K562 (cell line): ENCODE measurements around the gene CALD1. TPM values are rescaled to one million over a fixed set of nuclear protein-coding genes. Genes with fewer than 3 reads are reported as not detected.

Experiments used
- COPS2 ChIP-seq: fragments of 450-650 bp; conservative IDR thresholded peaks from 2 replicates; pipeline ENCODE4 v1.6.1; 2016; ENCODE audit warnings: mild to moderate bottlenecking, moderate library complexity
- CREM ChIP-seq: IDR thresholded peaks from 2 replicates; pipeline ENCODE4 v1.6.1; 2014; ENCODE audit warnings: antibody characterized with exemption, low read depth
- DIDO1 ChIP-seq: fragments of 450-650 bp; IDR thresholded peaks from 2 replicates; pipeline ENCODE4 v1.6.1; 2016; ENCODE audit warnings: low read depth, missing biosample characterization, missing genetic modification characterization
- HMG20B ChIP-seq: fragments of 250-450 bp; sonication (Bioruptor Pico); IDR thresholded peaks from 2 replicates; pipeline ENCODE4 v1.5.0; 2021; ENCODE audit warnings: mild to moderate bottlenecking
- KDM1A ChIP-seq, 2 experiments: fragments of 450-650 bp; IDR thresholded peaks; 2 replicates each; pipeline ENCODE4 v1.6.1; 2016; ENCODE audit warnings: mild to moderate bottlenecking in 2 of 2
- MTF1 ChIP-seq: fragments of 250-450 bp; sonication (Bioruptor Pico); IDR thresholded peaks from 2 replicates; pipeline ENCODE4 v1.9.0; 2021; ENCODE audit warnings: moderate library complexity, mild to moderate bottlenecking, inconsistent platforms, borderline replicate concordance
- NR2F6 ChIP-seq: fragments of 450-650 bp; formaldehyde crosslinking; IDR thresholded peaks from 2 replicates; pipeline ENCODE4 v1.4.0; 2020; ENCODE audit warnings: mild to moderate bottlenecking
- PHF21A ChIP-seq: fragments of 450-650 bp; IDR thresholded peaks from 2 replicates; pipeline ENCODE4 v1.6.1; 2017; ENCODE audit warnings: low read depth, borderline replicate concordance
- PRPF4 ChIP-seq: fragments of 200-400 bp; formaldehyde crosslinking; IDR thresholded peaks from one replicate; pipeline ENCODE4 v1.6.1; 2017; ENCODE audit warnings: low read length, low read depth, mild to moderate bottlenecking; ENCODE audit not compliant: insufficient read depth, poor library complexity, severe bottlenecking
- RBFOX2 ChIP-seq: fragments of 200-400 bp; formaldehyde crosslinking; IDR thresholded peaks from 2 replicates; pipeline ENCODE4 v1.6.1; 2017; ENCODE audit warnings: low read depth, mild to moderate bottlenecking, low read length, moderate library complexity
- SRSF1 ChIP-seq: fragments of 200-400 bp; formaldehyde crosslinking; IDR thresholded peaks from 2 replicates; pipeline ENCODE4 v1.6.1; 2017; ENCODE audit warnings: mild to moderate bottlenecking, low read depth, low read length, moderate library complexity
- TAF15 ChIP-seq: fragments of 200-400 bp; formaldehyde crosslinking; IDR thresholded peaks from 2 replicates; pipeline ENCODE4 v1.6.1; 2017; ENCODE audit warnings: mild to moderate bottlenecking, low read depth, low read length, moderate library complexity
- ZKSCAN1 ChIP-seq: fragments of 150-350 bp; IDR thresholded peaks from 2 replicates; pipeline ENCODE4 v1.6.1; 2016; ENCODE audit warnings: low read depth, low read length
- ZNF143 ChIP-seq: sonication (generic); formaldehyde crosslinking; IDR thresholded peaks from 2 replicates; pipeline ENCODE4 v1.9.0; 2022; ENCODE audit warnings: mild to moderate bottlenecking, missing genetic modification reagents
- ZNF584 ChIP-seq: fragments of 200-800 bp; sonication (Bioruptor generic); IDR thresholded peaks from 2 replicates; pipeline ENCODE4 v1.6.1; 2016; ENCODE audit warnings: low read depth, mild to moderate bottlenecking, missing genetic modification characterization, missing compliant biosample characterization
- polyA plus RNA-seq, 8 experiments: library from polyadenylated mRNA; depleted of rRNA in 4 of 8; stranded (reverse) in 5 of 8; unstranded in 3 of 8; fragments of >200 nt; fragmentation: Nextera tagmentation in 2 of 8; fragmentation: Illumina TruSeq in 1 of 8; extraction: Ambion mirVana in 2 of 8; extraction: Trizol in 1 of 8; gene quantifications; 2 replicates each; pipeline versions ENCODE4 v1.2.1 to v1.2.3, GENCODE V29; 2011 to 2014; ENCODE audit warnings: inconsistent platforms in 1 of 8, missing spikeins in 1 of 8
- total RNA-seq, 7 experiments: library from RNA; depleted of rRNA in 6 of 7; stranded (reverse); fragments of >200 nt in 6 of 7; fragmentation: Illumina TruSeq in 2 of 7; extraction: Trizol in 2 of 7; gene quantifications; 2 replicates each; pipeline versions ENCODE4 v1.2.1 to v1.2.3, GENCODE V29; 2011 to 2021; ENCODE audit warnings: low replicate concordance in 1 of 7
- TF ChIP-seq, protein P1 (sequence below): fragments of 450-650 bp; formaldehyde crosslinking; IDR thresholded peaks from 2 replicates; pipeline ENCODE4 v1.4.0; 2020; ENCODE audit warnings: mild to moderate bottlenecking, moderate library complexity
- TF ChIP-seq, protein P2 (sequence below): IDR thresholded peaks from 2 replicates; pipeline ENCODE4 v1.6.1; 2011; ENCODE audit warnings: borderline replicate concordance, low read depth, mild to moderate bottlenecking, moderate library complexity, low read length; ENCODE audit not compliant: insufficient read depth, poor library complexity, severe bottlenecking
- TF ChIP-seq, protein P3 (sequence below), 2 experiments: fragments of 150-350 bp in 1 of 2; IDR thresholded peaks; 2 replicates each; pipeline ENCODE4 v1.6.1; 2012 to 2016; ENCODE audit warnings: low read depth in 2 of 2, low read length in 2 of 2, mild to moderate bottlenecking in 1 of 2, moderate library complexity in 1 of 2
- TF ChIP-seq, protein P4 (sequence below): sonication (generic); formaldehyde crosslinking; IDR thresholded peaks from 2 replicates; pipeline ENCODE4 v1.8.1; 2022; ENCODE audit warnings: missing genetic modification reagents

CALD1 gene
- total and polyA plus RNA-seq, 9 of the 15 experiments (the other 6 are each of a cell fraction or from before 2014, with no cell fraction given): 0.40 TPM; not detected in 8

- TF ChIP-seq, protein P1, sequence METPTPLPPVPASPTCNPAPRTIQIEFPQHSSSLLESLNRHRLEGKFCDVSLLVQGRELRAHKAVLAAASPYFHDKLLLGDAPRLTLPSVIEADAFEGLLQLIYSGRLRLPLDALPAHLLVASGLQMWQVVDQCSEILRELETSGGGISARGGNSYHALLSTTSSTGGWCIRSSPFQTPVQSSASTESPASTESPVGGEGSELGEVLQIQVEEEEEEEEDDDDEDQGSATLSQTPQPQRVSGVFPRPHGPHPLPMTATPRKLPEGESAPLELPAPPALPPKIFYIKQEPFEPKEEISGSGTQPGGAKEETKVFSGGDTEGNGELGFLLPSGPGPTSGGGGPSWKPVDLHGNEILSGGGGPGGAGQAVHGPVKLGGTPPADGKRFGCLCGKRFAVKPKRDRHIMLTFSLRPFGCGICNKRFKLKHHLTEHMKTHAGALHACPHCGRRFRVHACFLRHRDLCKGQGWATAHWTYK: 0 out of 2 replicates have a peak, but pooled peaks have one; percentile 55
- TF ChIP-seq RBFOX2 (peak; percentile 99), NR2F6 (CRISPR knock-in tag) (no peak), ZKSCAN1 (0 out of 2 replicates have a peak, but pooled peaks have one; percentile 46), MTF1 (CRISPR knock-in tag) (no peak), HMG20B (CRISPR knock-in tag) (no peak), DIDO1 (tag) (peak; percentile 77; the same call in 1 of the 2 replicates), COPS2 (no peak), PRPF4 (peak; percentile 13), CREM (peak; percentile 64), SRSF1 (no peak; the same call in 1 of the 2 replicates), TAF15 (no peak), ZNF143 (peak; percentile 67), ZNF584 (CRISPR knock-in tag) (0 out of 2 replicates have a peak, but pooled peaks have one; percentile 38), KDM1A (IDR thresholded peaks at IDR 0.05) (peak; percentile 62 to 70; a peak in 2 of 4 replicates), PHF21A (peak; percentile 77)
- TF ChIP-seq, protein P2, sequence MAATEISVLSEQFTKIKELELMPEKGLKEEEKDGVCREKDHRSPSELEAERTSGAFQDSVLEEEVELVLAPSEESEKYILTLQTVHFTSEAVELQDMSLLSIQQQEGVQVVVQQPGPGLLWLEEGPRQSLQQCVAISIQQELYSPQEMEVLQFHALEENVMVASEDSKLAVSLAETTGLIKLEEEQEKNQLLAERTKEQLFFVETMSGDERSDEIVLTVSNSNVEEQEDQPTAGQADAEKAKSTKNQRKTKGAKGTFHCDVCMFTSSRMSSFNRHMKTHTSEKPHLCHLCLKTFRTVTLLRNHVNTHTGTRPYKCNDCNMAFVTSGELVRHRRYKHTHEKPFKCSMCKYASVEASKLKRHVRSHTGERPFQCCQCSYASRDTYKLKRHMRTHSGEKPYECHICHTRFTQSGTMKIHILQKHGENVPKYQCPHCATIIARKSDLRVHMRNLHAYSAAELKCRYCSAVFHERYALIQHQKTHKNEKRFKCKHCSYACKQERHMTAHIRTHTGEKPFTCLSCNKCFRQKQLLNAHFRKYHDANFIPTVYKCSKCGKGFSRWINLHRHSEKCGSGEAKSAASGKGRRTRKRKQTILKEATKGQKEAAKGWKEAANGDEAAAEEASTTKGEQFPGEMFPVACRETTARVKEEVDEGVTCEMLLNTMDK: peak; percentile 97
- TF ChIP-seq, protein P3, sequence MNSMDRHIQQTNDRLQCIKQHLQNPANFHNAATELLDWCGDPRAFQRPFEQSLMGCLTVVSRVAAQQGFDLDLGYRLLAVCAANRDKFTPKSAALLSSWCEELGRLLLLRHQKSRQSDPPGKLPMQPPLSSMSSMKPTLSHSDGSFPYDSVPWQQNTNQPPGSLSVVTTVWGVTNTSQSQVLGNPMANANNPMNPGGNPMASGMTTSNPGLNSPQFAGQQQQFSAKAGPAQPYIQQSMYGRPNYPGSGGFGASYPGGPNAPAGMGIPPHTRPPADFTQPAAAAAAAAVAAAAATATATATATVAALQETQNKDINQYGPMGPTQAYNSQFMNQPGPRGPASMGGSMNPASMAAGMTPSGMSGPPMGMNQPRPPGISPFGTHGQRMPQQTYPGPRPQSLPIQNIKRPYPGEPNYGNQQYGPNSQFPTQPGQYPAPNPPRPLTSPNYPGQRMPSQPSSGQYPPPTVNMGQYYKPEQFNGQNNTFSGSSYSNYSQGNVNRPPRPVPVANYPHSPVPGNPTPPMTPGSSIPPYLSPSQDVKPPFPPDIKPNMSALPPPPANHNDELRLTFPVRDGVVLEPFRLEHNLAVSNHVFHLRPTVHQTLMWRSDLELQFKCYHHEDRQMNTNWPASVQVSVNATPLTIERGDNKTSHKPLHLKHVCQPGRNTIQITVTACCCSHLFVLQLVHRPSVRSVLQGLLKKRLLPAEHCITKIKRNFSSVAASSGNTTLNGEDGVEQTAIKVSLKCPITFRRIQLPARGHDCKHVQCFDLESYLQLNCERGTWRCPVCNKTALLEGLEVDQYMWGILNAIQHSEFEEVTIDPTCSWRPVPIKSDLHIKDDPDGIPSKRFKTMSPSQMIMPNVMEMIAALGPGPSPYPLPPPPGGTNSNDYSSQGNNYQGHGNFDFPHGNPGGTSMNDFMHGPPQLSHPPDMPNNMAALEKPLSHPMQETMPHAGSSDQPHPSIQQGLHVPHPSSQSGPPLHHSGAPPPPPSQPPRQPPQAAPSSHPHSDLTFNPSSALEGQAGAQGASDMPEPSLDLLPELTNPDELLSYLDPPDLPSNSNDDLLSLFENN (IDR thresholded peaks at IDR 0.05; ENCODE audit: low read depth in 2 of 2, low read length in 2 of 2): peak in 1 of 2 experiments; percentile 63; a peak in 1 of 4 replicates
- TF ChIP-seq, protein P4, sequence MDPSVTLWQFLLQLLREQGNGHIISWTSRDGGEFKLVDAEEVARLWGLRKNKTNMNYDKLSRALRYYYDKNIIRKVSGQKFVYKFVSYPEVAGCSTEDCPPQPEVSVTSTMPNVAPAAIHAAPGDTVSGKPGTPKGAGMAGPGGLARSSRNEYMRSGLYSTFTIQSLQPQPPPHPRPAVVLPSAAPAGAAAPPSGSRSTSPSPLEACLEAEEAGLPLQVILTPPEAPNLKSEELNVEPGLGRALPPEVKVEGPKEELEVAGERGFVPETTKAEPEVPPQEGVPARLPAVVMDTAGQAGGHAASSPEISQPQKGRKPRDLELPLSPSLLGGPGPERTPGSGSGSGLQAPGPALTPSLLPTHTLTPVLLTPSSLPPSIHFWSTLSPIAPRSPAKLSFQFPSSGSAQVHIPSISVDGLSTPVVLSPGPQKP (CRISPR knock-in tag): no peak
These were observed 207.2 kb downstream of the CALD1 start, which contains the start of gene AGBL3 (continued) for GRCh38 chr7:134986363-134987251.
